Measurements from ENCODE around the gene SCLT1. TPM values are rescaled to one million over a fixed set of nuclear protein-coding genes. Genes with fewer than 3 reads are reported as not detected.

The SCLT1 gene
- polyA plus RNA-seq, 1 of the 3 experiments (the other 2 are of a cell fraction): 2.2 TPM

GRCh38 chr4:128951316-128951715, 142.0 kb downstream of the SCLT1 start (continued):
- no peak for TF ChIP-seq ZBTB33 (IDR thresholded peaks at IDR 0.05; ENCODE audit: borderline replicate concordance, low read depth)
- no peak for TF ChIP-seq GATA2 (CRISPR knock-in tag; IDR thresholded peaks at IDR 0.05)

- no peaks in the 10 kb centered on the region for H3K79me2 ChIP-seq (ENCODE audit: insufficient read depth)
- no peak overlapping the region for H3K27ac ChIP-seq (ENCODE audit: low read depth in 2 of 2, low read length in 1 of 2)
- WGBS (ENCODE audit: low lambda C conversion rate): 89% methylated on average over 2 of the region's 2 CpGs
- no peaks in the 10 kb centered on the region for H4K20me1 ChIP-seq (ENCODE audit: insufficient read depth)
- H3K4me1 ChIP-seq (ENCODE audit: control insufficient read depth in 1 of 2, insufficient read depth in 2 of 2, low read depth in 1 of 2, low read length in 1 of 2): no peaks in the 10 kb centered on the region; a peak in 1 of 4 replicates
- H3K4me3 ChIP-seq (ENCODE audit: low read depth in 2 of 2, low read length in 1 of 2): no peak overlapping the region
- H3K9me2 ChIP-seq: no peaks in the 10 kb centered on the region
- ChIA-PET CTCF (no interaction called here), POLR2A (no interaction called here)
- peaks cover 3 to 30% of the 10 kb centered on the region in 2 experiments for H3K36me3 ChIP-seq (replicated peaks in 1 of 2; ENCODE audit: control insufficient read depth in 1 of 2, insufficient read depth in 2 of 2, low read length in 1 of 2)
- peaks cover 6% of the 10 kb centered on the region for H3F3A ChIP-seq (replicated peaks; ENCODE audit: insufficient read depth)
- no peaks in the 10 kb centered on the region; the same call in 1 of the 2 replicates for H3K9me3 ChIP-seq
- no peak overlapping the region for H3K9ac ChIP-seq
- no peak for DNase-seq
- no peak for TF ChIP-seq PBX3 (IDR thresholded peaks at IDR 0.05)
- TF ChIP-seq FOSL2 (IDR thresholded peaks at IDR 0.05; ENCODE audit: borderline replicate concordance, low read depth): no peak
- no peak for TF ChIP-seq JUND (IDR thresholded peaks at IDR 0.05)
- no peak for TF ChIP-seq TCF12 (IDR thresholded peaks at IDR 0.05)
- no peak for TF ChIP-seq CHD2 (IDR thresholded peaks at IDR 0.05; ENCODE audit: low read length, partially characterized antibody)
- TF ChIP-seq GATA2 (CRISPR knock-in tag; IDR thresholded peaks at IDR 0.05): no peak
- TF ChIP-seq SMC3 (IDR thresholded peaks at IDR 0.05; ENCODE audit: low read depth, low read length): no peak
- TF ChIP-seq MXI1 (IDR thresholded peaks at IDR 0.05; ENCODE audit: low read depth, low read length): no peak
- no peak for TF ChIP-seq EP300 (IDR thresholded peaks at IDR 0.05; ENCODE audit: borderline replicate concordance in 1 of 2, low read depth in 1 of 2, low read length in 1 of 2)
- TF ChIP-seq USF1 (IDR thresholded peaks at IDR 0.05; ENCODE audit: borderline replicate concordance, low read depth): no peak
- no peak for TF ChIP-seq MAX (IDR thresholded peaks at IDR 0.05; ENCODE audit: low read depth)
- TF ChIP-seq REST (IDR thresholded peaks at IDR 0.05; ENCODE audit: low read depth, low read length): no peak
- TF ChIP-seq CTCF (IDR thresholded peaks at IDR 0.05): no peak
- TF ChIP-seq RFX5 (IDR thresholded peaks at IDR 0.05; ENCODE audit: low read length): no peak
- no peak overlapping the region for H2AFZ ChIP-seq (ENCODE audit: low read depth)
- H3K4me2 ChIP-seq: no peak overlapping the region
- H3K27me3 ChIP-seq (ENCODE audit: insufficient read depth): no peaks in the 10 kb centered on the region
These were observed 142.5 kb downstream of the SCLT1 start for GRCh38 chr4:128950796-128951195.
